Naive B cell (primary cell): Measurements from ENCODE around the gene ST6GAL1. TPM values are rescaled to one million over a fixed set of nuclear protein-coding genes. Genes with fewer than 3 reads are reported as not detected.
"Not testable (repeated sequence)": the region's sequence is repeated elsewhere in the genome, so short reads cannot be mapped to it uniquely, and the experiment has no call there.

ENCODE experiments used
- ATAC-seq, 2 donors: fragments of 150-1000 bp; cut with Tn5 transposase; 2 replicates each; pipeline ENCODE4 v1.10.0; 2021; ENCODE audit warnings: low read depth in 2 of 2, mild to moderate bottlenecking in 2 of 2, moderate library complexity in 2 of 2
- DNase-seq: peaks from one replicate; pipeline ENCODE4 v3.0.0; 2022
- H3K27ac Mint-ChIP-seq, 6 donors: one replicate each; pipeline ENCODE4 v1.8.0; 2020 to 2022; ENCODE audit warnings: mild to moderate bottlenecking in 6 of 6, mixed read lengths in 6 of 6, moderate library complexity in 5 of 6, inconsistent platforms in 2 of 6
- H3K27me3 Mint-ChIP-seq, 3 donors: one replicate each; pipeline ENCODE4 v1.8.0; 2021 to 2022; ENCODE audit warnings: mixed read lengths in 3 of 3, mild to moderate bottlenecking in 1 of 3
- H3K36me3 Mint-ChIP-seq, 2 donors: one replicate each; pipeline ENCODE4 v1.8.0; 2020 to 2022; ENCODE audit warnings: mixed read lengths in 2 of 2, inconsistent platforms in 1 of 2, mild to moderate bottlenecking in 1 of 2
- H3K4me1 Mint-ChIP-seq, 3 donors: one replicate each; pipeline ENCODE4 v1.8.0; 2020 to 2022; ENCODE audit warnings: mixed read lengths in 3 of 3, inconsistent platforms in 1 of 3, mild to moderate bottlenecking in 1 of 3, moderate library complexity in 1 of 3
- H3K4me3 Mint-ChIP-seq, 8 donors: one replicate each; pipeline ENCODE4 v1.8.0; 2020 to 2022; ENCODE audit warnings: mild to moderate bottlenecking in 8 of 8, mixed read lengths in 8 of 8, moderate library complexity in 8 of 8, inconsistent platforms in 2 of 8
- H3K9me3 Mint-ChIP-seq, 7 donors: one replicate each; pipeline ENCODE4 v1.8.0; 2020 to 2022; ENCODE audit warnings: mixed read lengths in 7 of 7, mild to moderate bottlenecking in 5 of 7, inconsistent platforms in 2 of 7, moderate library complexity in 1 of 7
- polyA plus RNA-seq, 6 donors: library from polyadenylated mRNA; unstranded; fragments of 300-500 nt; fragmentation: Illumina TruSeq; gene quantifications; one replicate each; pipeline ENCODE4 v1.2.3, GENCODE V29; 2021; ENCODE audit warnings: low read depth in 6 of 6

The ST6GAL1 gene, protein sequence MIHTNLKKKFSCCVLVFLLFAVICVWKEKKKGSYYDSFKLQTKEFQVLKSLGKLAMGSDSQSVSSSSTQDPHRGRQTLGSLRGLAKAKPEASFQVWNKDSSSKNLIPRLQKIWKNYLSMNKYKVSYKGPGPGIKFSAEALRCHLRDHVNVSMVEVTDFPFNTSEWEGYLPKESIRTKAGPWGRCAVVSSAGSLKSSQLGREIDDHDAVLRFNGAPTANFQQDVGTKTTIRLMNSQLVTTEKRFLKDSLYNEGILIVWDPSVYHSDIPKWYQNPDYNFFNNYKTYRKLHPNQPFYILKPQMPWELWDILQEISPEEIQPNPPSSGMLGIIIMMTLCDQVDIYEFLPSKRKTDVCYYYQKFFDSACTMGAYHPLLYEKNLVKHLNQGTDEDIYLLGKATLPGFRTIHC
- polyA plus RNA-seq, result 100 to 1,000 TPM; 210 to 330 (median 253) TPM

DNA sequence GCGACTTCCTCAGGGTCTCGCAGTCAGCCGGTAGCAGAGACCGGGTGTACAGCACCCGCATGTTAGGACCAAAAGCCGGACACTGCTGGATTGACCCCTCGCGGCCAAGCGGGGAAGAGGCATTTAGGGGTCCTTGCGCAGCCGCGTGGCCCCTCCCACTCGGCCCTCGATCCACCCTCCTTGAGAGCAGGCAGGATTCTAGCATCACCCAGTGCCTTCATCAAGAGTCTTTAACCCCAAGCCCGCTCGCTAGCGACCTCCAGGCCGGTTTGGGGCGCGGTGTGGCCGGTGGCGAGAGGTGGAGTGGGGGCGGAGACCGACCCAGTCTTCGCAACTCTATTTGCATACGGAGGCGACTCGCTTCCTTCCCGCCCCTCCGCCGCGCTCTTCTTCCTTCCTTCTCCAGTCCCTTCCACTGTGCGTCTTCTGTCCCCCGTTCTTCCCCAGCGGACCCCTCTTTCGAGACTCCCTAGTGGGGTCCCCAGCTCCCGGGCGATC lies at the start of gene ST6GAL1:
Gene ST6GAL1, plus strand, starts transcription at position 384 of the 498 bp plus-strand sequence. CDS start 112,178 bp downstream, outside the sequence.
- peak; percentile 64 to 68 for ATAC-seq
- peaks cover 50 to 63% (median 55%) of the 10 kb centered on the region in 3 donors for H3K4me1 Mint-ChIP-seq
- H3K4me3 Mint-ChIP-seq, result peak within 1 kb of the TSS; percentile 97 to 100 (median 99)
- H3K9me3 Mint-ChIP-seq, result peaks cover 0 to 4% (median 0%) of the 10 kb centered on the region in 7 donors
- peak; percentile 79 for DNase-seq
- peaks cover 2 to 7% of the 10 kb centered on the region in 2 donors for H3K36me3 Mint-ChIP-seq
- H3K27ac Mint-ChIP-seq, result peak within 1 kb of the TSS; percentile 94 to 99 (median 96)
- no peaks in the 10 kb centered on the region for H3K27me3 Mint-ChIP-seq

DNA sequence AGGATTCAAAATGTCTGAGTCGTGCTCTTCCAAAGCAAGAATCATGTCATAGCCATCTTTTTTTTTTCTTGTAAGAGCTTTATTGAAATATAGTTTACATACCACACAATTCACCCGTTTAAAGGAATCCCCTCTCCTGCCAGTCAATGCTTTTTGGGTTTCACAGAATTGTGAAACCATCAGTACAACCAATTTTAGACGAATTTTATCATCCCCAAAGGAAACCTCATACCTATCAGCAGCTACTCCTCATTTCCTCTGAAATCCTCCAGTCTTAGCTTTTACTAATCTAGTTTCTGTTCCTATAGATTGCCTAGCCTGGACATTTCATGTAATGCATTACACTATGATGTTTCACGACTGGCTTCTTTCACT lies 48.2 kb upstream of the ST6GAL1 start:
- H3K9me3 Mint-ChIP-seq, result peaks cover 0 to 3% (median 0%) of the 10 kb centered on the region in 7 donors
- peaks cover 0 to 16% (median 8%) of the 10 kb centered on the region in 3 donors for H3K27me3 Mint-ChIP-seq
- no peak overlapping the region for H3K27ac Mint-ChIP-seq
- H3K4me1 Mint-ChIP-seq, result peaks cover 0 to 5% (median 0%) of the 10 kb centered on the region in 3 donors
- H3K4me3 Mint-ChIP-seq, result no peak overlapping the region
- DNase-seq, result no peak
- ATAC-seq, result no peak
- H3K36me3 Mint-ChIP-seq, result no peaks in the 10 kb centered on the region

DNA sequence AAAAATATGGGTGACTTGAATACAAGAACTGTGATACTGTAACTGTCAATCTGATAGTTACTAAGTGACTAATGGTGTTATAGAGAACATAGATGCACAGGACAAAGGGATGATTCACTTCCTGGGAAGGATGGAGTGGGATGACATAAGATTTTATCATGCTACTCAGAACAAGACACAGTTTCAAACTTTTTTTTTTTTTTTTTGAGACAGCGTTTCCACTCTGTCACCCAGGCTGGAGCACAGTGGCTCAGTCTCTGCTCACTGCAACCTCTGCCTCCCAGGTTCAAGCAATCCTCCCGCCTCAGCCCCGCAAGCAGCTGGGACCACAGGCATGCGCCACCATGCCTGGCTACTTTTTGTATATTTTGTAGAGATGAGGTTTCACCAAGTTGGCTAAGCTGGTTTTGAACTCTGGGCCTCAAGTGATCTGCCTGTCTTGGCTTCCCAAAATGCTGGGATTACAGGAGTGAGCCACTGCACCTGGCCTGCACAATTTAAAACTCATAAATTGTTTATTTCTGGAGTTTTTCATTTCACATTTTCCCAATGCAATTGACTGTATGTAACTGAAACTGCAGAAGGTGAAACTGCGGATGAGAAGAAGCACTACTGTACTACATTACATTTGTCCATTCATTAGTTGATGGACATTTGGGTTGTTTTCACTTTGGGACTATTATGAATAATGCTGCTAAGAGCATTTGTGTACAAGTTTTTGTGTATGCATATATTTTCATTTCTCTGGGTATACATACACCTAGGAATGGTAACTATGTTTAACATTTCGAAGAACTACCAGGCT lies 47.2 kb upstream of the ST6GAL1 start:
- ATAC-seq, result no peak
- no peaks in the 10 kb centered on the region for H3K9me3 Mint-ChIP-seq
- no peak for DNase-seq
- no peaks in the 10 kb centered on the region for H3K36me3 Mint-ChIP-seq
- H3K27me3 Mint-ChIP-seq, result peaks cover 3 to 16% (median 8%) of the 10 kb centered on the region in 3 donors
- peaks cover 0 to 5% (median 0%) of the 10 kb centered on the region in 3 donors for H3K4me1 Mint-ChIP-seq
- no peak overlapping the region for H3K27ac Mint-ChIP-seq
- H3K4me3 Mint-ChIP-seq, result no peak overlapping the region

DNA sequence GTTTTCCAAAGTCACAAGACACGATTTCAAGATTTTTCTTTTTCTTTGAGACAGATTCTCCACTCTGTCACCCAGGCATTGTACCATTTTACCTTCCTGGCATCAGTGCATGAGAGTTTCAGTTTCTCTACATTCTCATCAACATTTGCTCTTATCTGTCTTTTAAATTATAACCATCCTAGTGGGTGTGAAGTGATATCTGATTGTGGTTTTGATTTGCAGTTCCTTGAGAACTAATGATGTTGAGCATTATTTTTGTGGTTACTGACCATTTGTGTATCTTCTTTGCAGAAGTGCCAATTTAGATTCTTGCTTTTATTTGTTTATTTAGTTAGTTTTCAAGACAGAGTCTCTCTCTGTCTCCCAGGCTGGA lies 46.7 kb upstream of the ST6GAL1 start:
- Mint-ChIP-seq H3K9me3 (no peaks in the 10 kb centered on the region), H3K4me3 (no peak overlapping the region), H3K36me3 (no peaks in the 10 kb centered on the region), H3K27ac (no peak overlapping the region), H3K27me3 (peaks cover 3 to 16% (median 8%) of the 10 kb centered on the region in 3 donors), H3K4me1 (peaks cover 0 to 10% (median 0%) of the 10 kb centered on the region in 3 donors)
- no peak for ATAC-seq
- DNase-seq, result no peak

DNA sequence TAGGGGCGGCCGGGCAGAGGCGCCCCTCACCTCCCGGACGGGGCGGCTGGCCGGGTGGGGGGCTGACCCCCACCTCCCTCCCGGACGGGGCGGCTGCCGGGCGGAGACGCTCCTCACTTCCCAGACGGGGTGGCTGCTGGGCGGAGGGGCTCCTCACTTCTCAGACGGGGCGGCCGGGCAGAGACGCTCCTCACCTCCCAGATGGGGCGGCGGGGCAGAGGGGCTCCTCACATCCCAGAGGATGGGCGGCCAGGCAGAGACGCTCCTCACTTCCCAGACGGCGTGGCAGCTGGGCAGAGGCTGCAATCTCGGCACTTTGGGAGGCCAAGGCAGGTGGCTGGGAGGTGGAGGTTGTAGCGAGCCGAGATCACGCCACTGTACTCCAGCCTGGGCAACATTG lies 45.5 kb upstream of the ST6GAL1 start:
- not testable (repeated sequence) for DNase-seq, H3K36me3 Mint-ChIP-seq, H3K27ac Mint-ChIP-seq, ATAC-seq, H3K9me3 Mint-ChIP-seq, H3K4me3 Mint-ChIP-seq
- Mint-ChIP-seq H3K4me1 (peaks cover 2 to 22% (median 9%) of the 10 kb centered on the region in 3 donors), H3K27me3 (peaks cover 8 to 16% (median 8%) of the 10 kb centered on the region in 3 donors)

DNA sequence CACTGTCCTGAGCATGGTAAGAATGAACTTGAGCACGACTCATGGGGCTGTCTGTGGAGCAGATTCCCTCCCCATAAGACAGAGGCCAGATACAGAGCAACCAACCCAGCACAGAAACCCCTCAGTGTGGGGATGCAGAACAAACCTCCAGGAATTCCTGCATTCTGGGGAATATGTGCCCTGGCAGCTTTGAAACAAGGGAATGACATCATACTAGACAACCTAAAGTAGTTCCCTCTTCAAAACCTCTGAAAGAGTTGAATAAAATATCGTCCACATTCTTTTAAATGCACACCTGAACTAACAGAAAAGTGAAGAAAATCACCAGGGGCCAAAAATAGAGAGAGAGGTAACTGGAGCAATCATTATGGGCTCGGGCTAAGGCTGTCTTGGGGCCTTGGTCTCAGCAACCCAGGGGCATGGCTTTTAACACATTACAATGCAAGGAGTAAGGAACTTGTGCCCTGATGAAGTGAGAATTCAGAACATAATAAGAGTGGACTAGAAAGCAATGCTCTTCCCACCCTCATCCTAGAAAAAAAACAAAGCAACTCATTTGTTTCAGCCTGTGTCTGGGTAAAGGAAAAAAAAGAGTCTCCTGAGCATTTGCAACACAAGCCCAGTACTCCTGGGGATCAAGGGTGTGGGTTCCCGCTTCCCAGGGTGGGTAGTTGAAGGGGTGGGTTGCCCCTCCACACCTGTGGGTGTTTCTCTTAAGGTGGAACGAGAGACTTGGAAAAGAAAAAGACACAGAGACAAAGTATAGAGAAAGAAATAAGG lies 43.9 kb upstream of the ST6GAL1 start:
- DNase-seq (no peak), ATAC-seq (no peak)
- peak overlapping the region in 1 of 6 donors; percentile 16 for H3K27ac Mint-ChIP-seq
- peak overlapping the region in 1 of 8 donors; percentile 9 for H3K4me3 Mint-ChIP-seq
- H3K36me3 Mint-ChIP-seq, result no peaks in the 10 kb centered on the region
- peaks cover 8 to 16% (median 8%) of the 10 kb centered on the region in 3 donors for H3K27me3 Mint-ChIP-seq
- H3K9me3 Mint-ChIP-seq, result no peaks in the 10 kb centered on the region
- peaks cover 2 to 24% (median 10%) of the 10 kb centered on the region in 3 donors for H3K4me1 Mint-ChIP-seq

DNA sequence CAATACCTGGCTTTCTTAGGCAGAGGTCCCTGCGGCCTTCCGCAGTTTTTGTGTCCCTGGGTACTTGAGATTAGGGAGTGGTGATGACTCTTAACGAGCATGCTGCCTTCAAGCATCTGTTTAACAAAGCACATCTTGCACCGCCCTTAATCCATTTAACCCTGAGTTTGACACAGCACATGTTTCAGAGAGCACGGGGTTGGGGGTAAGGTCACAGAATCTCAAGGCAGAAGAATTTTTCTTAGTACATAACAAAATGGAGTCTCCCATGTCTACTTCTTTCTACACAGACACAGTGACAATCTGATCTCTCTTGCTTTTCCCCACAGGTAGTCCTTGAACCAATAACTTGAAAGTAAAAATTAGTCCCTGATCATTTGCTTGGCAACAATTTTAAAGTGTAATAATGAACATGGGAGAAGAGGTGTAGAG lies 42.8 kb upstream of the ST6GAL1 start:
- DNase-seq, ATAC-seq, H3K36me3 Mint-ChIP-seq, H3K27ac Mint-ChIP-seq, H3K9me3 Mint-ChIP-seq, H3K4me3 Mint-ChIP-seq: not testable (repeated sequence)
- Mint-ChIP-seq H3K4me1 (peaks cover 4 to 19% (median 10%) of the 10 kb centered on the region in 3 donors), H3K27me3 (peaks cover 8 to 16% (median 8%) of the 10 kb centered on the region in 3 donors)

DNA sequence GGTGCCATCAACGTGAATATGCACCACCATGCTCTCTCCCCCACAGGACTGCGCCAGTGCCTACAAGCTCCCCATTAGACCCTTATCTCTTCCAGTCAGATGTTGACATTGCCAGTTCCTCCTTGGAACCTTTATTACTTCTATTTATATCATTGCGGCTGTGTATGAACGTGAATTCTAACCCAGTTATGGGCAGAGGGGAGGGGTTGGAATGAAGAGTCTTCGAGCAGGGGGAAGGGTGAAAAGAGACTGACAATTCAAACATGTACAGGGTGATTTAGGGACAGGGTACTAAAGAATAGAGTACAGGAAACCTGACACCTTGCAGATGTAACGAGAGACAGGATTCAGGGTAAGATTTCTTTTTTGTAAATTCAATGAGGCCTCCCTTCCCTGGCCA lies 41.8 kb upstream of the ST6GAL1 start:
- no peaks in the 10 kb centered on the region for H3K36me3 Mint-ChIP-seq
- DNase-seq (no peak), ATAC-seq (no peak)
- no peaks in the 10 kb centered on the region for H3K9me3 Mint-ChIP-seq
- no peak overlapping the region for H3K4me3 Mint-ChIP-seq
- peaks cover 4 to 19% (median 13%) of the 10 kb centered on the region in 3 donors for H3K4me1 Mint-ChIP-seq
- peaks cover 8 to 16% (median 8%) of the 10 kb centered on the region in 3 donors for H3K27me3 Mint-ChIP-seq
- peak overlapping the region in 1 of 6 donors; percentile 48 for H3K27ac Mint-ChIP-seq

DNA sequence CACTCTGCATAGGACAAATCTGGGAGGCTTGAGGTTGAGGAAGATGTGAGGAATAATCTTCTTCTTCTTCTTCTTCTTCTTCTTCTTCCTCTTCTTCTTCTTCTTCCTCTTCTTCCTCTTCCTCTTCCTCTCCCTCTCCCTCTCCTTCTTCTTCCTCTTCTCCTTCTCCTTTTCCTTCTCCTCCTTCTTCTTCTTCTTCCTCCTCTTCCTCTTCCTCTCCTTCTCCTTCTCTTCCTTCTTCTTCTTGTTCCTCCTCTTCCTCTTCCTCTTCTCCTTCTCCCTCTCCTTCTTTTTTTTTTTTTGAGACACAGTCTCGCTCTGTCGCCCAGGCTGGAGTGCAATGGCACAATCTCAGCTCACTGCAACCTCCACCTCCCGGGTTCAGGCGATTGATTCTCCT lies 40.6 kb upstream of the ST6GAL1 start:
- not testable (repeated sequence) for H3K36me3 Mint-ChIP-seq, H3K4me3 Mint-ChIP-seq, ATAC-seq, H3K9me3 Mint-ChIP-seq, DNase-seq
- peak overlapping the region in 1 of 6 donors; percentile 5 for H3K27ac Mint-ChIP-seq
- H3K4me1 Mint-ChIP-seq, result peaks cover 4 to 26% (median 13%) of the 10 kb centered on the region in 3 donors
- H3K27me3 Mint-ChIP-seq, result peaks cover 8 to 16% (median 8%) of the 10 kb centered on the region in 3 donors

DNA sequence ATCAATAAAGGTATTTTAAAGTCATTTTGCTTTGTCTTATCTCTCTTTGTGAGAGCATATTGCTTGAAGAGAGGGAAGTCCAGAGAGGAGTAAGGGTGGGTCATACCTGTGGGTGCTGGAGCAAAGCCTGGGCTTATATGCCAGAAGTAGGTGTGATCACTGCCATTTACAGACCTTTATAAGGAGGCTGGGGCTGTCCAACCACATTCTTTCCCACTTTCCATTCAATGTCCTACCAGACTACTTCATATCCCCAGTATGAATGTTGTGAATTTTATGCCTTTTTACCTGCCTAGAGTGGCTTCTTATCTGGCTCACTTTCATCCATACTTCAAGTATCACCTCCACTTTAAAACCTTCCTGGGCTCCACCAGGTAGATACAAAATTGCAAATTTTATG lies 39.4 kb upstream of the ST6GAL1 start:
- H3K27me3 Mint-ChIP-seq, result peaks cover 7 to 8% (median 8%) of the 10 kb centered on the region in 3 donors
- no peaks in the 10 kb centered on the region for H3K9me3 Mint-ChIP-seq
- ATAC-seq (no peak), DNase-seq (no peak)
- H3K4me1 Mint-ChIP-seq, result peaks cover 4 to 26% (median 16%) of the 10 kb centered on the region in 3 donors
- no peak overlapping the region for H3K4me3 Mint-ChIP-seq
- no peaks in the 10 kb centered on the region for H3K36me3 Mint-ChIP-seq
- no peak overlapping the region for H3K27ac Mint-ChIP-seq

DNA sequence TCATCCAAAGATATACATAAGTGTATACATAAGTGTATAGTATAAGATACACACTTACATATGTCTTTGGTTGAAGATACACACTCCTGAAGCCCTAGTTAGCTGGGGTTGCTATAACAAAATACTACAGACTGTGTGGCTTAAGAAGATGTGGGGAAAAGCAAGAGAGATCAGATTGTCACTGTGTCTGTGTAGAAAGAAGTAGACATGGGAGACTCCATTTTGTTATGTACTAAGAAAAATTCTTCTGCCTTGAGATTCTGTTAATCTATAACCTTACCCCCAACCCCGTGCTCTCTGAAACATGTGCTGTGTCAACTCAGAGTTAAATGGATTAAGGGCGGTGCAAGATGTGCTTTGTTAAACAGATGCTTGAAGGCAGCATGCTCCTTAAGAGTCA lies 37.3 kb upstream of the ST6GAL1 start:
- not testable (repeated sequence) for H3K9me3 Mint-ChIP-seq, H3K27ac Mint-ChIP-seq, H3K4me3 Mint-ChIP-seq, DNase-seq, ATAC-seq, H3K36me3 Mint-ChIP-seq, H3K27me3 Mint-ChIP-seq
- peaks cover 4 to 26% (median 20%) of the 10 kb centered on the region in 3 donors for H3K4me1 Mint-ChIP-seq

DNA sequence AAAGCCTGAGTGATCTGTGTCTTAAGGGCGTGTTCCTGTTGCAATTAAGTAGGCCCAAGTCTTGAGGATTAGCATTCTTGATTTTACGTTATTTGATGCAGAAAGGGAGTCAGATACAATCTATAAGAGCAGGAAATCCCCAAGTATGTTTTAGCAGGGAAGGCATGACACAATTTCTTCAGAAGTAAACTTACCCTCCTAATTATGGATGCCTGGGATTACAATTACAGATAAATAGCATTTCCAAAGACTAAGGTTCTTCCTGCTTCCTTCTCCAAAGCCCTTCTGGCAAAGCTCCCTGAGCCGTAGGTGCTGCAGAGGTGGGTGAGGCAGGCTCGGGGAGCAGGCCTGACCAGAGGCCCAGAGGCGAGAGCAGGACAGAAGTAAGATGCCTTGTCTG lies 34.9 kb upstream of the ST6GAL1 start:
- Mint-ChIP-seq H3K4me1 (peaks cover 11 to 19% (median 16%) of the 10 kb centered on the region in 3 donors), H3K27ac (no peak overlapping the region), H3K4me3 (no peak overlapping the region), H3K36me3 (no peaks in the 10 kb centered on the region), H3K27me3 (no peaks in the 10 kb centered on the region), H3K9me3 (peaks cover 0 to 2% (median 0%) of the 10 kb centered on the region in 7 donors)
- ATAC-seq (no peak), DNase-seq (no peak)
